Bronchial epithelial cell (primary cell): ENCODE measurements around the gene PAH. TPM values are rescaled to one million over a fixed set of nuclear protein-coding genes. Genes with fewer than 3 reads are reported as not detected.
A peak's percentile ranks its signal among the peaks of the same experiment; 100 is the strongest.

Source experiments
- DNase-seq: peaks from one replicate; pipeline ENCODE4 v3.0.0-alpha.2; 2010; ENCODE audit warnings: low read depth
- FAIRE-seq: peaks from 2 replicates; lab custom pipeline; 2011; peaks lifted over from hg19 to GRCh38; lab: Jason Lieb, UNC
- H3K27me3 ChIP-seq: 2 replicates; pipeline ENCODE4 v1.5.1; 2011; ENCODE audit warnings: low read length; ENCODE audit not compliant: control insufficient read depth, insufficient read depth
- H3K36me3 ChIP-seq: 2 replicates; pipeline ENCODE4 v1.5.1; 2011; ENCODE audit warnings: low read length; ENCODE audit not compliant: control insufficient read depth, insufficient read depth
- H3K4me3 ChIP-seq: 2 replicates; pipeline ENCODE4 v1.5.1; 2011; ENCODE audit warnings: mild to moderate bottlenecking, low read depth, low read length, control low read depth
- total RNA-seq: library from RNA; depleted of rRNA; stranded (reverse); fragments of >200 nt; gene quantifications from 2 replicates; pipeline ENCODE4 v1.2.1, GENCODE V29; 2014
- TF ChIP-seq, protein P1 (sequence below): IDR thresholded peaks from 2 replicates; pipeline ENCODE4 v1.5.1; 2011; ENCODE audit warnings: mild to moderate bottlenecking, moderate library complexity, low read length, control low read depth, inconsistent platforms; ENCODE audit not compliant: insufficient read depth, severe bottlenecking

PAH gene
- total RNA-seq, 1 donor from 2014 or later, result not detected

DNA sequence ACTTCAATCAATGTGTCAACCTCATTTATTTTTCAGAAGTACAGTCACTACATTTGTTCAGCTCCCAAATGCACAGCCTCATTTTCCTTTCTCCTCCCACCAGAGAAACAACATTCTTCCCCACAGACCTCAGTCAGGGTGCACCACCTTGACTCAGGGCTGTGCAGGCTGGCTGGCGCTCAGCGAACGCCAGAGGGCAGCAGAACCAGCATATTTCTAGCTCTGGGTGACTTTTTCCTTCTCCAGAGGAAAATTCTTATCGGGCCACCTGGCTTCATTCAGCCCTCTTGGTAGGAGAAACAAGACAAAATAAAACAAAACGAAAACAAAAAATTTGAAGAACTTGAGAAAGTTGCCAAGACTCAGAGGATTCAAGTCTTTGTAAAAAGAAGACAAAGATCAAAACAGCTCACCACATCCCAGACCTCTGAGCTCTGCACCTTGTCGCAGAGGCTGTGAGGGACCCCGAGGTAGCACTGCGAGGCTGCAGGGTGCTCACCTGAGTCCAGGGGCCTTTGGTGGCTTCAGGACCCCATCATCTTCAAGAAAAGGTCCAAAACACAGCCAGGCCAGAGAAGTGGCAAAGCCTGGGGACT is 33.7 kb downstream of the PAH start:
- FAIRE-seq (no peak), DNase-seq (peak; percentile 26)
- H3K27me3 ChIP-seq, result no peaks in the 10 kb centered on the region
- H3K4me3 ChIP-seq, result no peak overlapping the region
- H3K36me3 ChIP-seq, result no peaks in the 10 kb centered on the region
- TF ChIP-seq, protein P1, sequence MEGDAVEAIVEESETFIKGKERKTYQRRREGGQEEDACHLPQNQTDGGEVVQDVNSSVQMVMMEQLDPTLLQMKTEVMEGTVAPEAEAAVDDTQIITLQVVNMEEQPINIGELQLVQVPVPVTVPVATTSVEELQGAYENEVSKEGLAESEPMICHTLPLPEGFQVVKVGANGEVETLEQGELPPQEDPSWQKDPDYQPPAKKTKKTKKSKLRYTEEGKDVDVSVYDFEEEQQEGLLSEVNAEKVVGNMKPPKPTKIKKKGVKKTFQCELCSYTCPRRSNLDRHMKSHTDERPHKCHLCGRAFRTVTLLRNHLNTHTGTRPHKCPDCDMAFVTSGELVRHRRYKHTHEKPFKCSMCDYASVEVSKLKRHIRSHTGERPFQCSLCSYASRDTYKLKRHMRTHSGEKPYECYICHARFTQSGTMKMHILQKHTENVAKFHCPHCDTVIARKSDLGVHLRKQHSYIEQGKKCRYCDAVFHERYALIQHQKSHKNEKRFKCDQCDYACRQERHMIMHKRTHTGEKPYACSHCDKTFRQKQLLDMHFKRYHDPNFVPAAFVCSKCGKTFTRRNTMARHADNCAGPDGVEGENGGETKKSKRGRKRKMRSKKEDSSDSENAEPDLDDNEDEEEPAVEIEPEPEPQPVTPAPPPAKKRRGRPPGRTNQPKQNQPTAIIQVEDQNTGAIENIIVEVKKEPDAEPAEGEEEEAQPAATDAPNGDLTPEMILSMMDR, result peak; percentile 80

DNA sequence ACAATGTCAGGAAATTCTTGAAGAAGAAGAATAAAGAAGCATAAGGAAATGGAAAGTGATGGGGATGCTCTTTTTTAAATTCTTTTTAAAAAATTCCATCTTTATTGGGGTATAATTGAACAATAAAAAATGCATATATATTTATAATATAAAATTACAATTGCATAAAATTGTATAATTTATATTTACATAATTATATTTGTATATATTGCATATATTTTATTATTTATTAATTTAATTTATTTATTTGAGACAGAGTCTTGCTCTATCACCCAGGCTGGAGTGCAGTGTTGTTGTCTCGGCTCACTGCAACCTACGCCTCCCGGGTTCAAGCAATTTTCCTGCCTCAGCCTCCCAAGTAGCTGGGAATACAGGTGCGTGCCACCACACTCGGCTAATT is 36.3 kb downstream of the PAH start:
- Histone ChIP-seq H3K27me3 (no peaks in the 10 kb centered on the region), H3K4me3 (no peak overlapping the region), H3K36me3 (no peaks in the 10 kb centered on the region)
- FAIRE-seq (no peak), DNase-seq (no peak)
- TF ChIP-seq, protein P1, result no peak

DNA sequence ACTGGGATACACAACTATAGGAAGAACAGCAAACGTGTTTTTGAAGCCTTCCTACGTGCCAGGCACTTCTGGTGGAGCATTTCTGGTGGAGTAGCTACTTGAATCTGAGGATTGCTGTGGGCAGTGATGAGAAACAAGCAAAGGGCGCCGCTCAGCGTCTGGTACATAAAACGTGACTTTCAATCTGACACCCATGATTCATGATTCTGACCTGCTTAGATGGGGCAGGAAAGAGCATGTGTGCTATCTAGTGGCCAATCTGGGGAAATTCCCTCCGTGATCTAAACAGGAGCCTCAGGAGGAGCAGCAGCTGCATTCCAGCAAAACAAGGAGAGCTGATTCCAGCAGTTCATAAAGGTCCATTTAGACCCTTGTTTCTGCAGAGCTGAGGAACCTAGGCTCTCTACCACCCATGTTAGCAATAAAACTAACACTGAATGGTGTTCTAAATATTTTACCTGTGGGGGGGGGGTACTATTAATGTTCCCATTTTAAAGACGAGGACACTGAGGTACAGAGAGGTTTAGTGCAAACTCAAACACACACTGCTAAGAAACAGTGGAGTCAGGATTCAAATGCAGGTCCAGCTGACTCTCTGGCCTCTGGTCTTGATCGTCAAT is 37.8 kb downstream of the PAH start:
- H3K4me3 ChIP-seq, result no peak overlapping the region
- FAIRE-seq (peak; percentile 94), DNase-seq (peak; percentile 81)
- TF ChIP-seq, protein P1, result peak; percentile 58
- no peaks in the 10 kb centered on the region for H3K36me3 ChIP-seq
- H3K27me3 ChIP-seq, result no peaks in the 10 kb centered on the region

DNA sequence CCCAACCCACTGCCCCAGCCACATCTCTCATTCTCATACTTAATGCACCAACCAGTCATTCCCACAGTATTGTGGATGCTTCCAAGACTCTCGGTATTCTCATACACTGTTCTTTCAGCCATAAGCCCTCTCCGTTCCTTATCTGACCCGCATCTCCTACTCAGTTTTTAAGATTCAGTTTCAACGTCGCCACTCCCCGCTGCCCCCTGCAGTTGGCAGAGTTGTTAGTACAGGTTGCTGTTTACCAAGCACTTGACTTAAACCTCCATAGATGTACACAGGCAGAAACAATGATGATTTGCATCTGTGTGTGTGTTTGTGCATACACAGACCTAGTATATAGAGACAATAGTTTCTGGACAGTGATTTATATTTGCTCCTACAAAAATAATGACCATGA is 40.2 kb downstream of the PAH start:
- no peak for FAIRE-seq
- no peak for DNase-seq

DNA sequence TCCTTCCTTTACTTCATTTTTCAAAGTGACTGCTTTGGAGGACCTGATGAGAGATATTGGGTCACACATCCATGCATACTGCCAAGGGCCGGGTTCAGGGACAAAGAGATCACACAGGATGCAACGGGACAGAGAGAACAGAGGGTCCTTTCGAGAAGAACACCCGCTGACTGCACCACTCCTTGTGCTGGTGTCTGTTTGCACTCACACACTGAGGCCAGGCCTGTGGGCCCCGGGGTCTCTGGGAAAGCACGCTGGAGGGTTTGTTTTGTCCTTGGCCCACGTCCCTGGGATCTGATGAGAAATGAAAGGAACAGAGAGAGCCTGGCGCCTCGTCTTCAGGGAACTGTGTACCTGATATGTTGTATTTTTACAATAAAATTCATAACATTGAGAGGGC is 42.2 kb downstream of the PAH start:
- no peaks in the 10 kb centered on the region for H3K27me3 ChIP-seq
- TF ChIP-seq, protein P1, result no peak
- no peak for FAIRE-seq
- DNase-seq, result no peak
- no peak overlapping the region for H3K4me3 ChIP-seq
- no peaks in the 10 kb centered on the region for H3K36me3 ChIP-seq

More for the DNA sequence above, 40.2 kb downstream of the PAH start:
- TF ChIP-seq, protein P1, result no peak
- no peaks in the 10 kb centered on the region for H3K27me3 ChIP-seq
- no peak overlapping the region for H3K4me3 ChIP-seq
- H3K36me3 ChIP-seq, result no peaks in the 10 kb centered on the region

DNA sequence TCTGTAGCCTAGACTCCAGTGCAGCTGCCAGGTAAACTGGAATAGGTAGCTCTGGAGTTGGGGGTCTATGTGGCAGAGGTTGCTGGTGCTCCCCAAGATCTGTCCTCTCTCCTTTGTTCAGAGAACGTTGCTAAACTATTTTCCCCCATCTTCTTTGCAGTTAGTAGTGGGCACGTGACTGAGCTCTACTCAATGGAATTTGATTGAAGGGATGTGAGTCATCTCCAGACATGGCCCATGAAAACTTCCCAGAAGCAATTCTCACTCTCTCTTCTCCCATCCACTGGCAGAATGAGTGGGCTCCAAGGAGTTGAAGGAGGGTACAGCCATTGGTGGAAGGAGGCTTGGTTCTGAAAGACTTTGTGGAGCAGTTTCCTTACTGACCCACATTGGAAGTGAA is 44.0 kb downstream of the PAH start:
- FAIRE-seq (no peak), DNase-seq (no peak)
- Histone ChIP-seq H3K27me3 (no peaks in the 10 kb centered on the region), H3K4me3 (no peak overlapping the region), H3K36me3 (no peaks in the 10 kb centered on the region)
- TF ChIP-seq, protein P1, result no peak
